NCI-H526 (cell line): ENCODE results near the gene CRP.
"Not testable (repeated sequence)": the region's sequence is repeated elsewhere in the genome, so short reads cannot be mapped to it uniquely, and the experiment has no call there.

ENCODE experiments used
- DNase-seq, 2 experiments: peaks; one replicate each; lab custom pipeline; 2025; lab: John Stamatoyannopoulos, UW

Gene CRP, protein sequence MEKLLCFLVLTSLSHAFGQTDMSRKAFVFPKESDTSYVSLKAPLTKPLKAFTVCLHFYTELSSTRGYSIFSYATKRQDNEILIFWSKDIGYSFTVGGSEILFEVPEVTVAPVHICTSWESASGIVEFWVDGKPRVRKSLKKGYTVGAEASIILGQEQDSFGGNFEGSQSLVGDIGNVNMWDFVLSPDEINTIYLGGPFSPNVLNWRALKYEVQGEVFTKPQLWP

DNA sequence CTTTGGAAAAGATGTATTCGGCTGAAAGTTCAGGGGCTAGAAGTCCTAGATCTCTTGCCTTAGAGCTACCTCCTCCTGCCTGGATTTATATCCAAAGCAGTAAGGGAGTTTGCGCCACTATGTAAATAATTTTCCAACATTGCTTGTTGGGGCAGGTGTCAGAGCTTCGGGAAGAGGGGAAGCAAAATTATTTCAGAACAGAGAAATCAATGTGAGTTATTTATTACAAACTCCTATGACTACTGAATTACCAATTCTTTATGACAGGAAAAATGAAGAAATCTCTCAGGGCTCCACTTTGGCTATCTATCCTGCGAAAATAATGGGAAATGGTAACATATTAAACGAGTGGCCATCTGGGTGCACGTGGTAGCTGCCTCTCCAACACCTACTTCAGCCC, at the start of gene CRP:
TSS of gene CRP (minus strand) at position 61 of the 400 bp plus-strand sequence. CDS start 104 bp downstream, outside the sequence.
- peak in 1 of 2 experiments; percentile 46 for DNase-seq

DNA sequence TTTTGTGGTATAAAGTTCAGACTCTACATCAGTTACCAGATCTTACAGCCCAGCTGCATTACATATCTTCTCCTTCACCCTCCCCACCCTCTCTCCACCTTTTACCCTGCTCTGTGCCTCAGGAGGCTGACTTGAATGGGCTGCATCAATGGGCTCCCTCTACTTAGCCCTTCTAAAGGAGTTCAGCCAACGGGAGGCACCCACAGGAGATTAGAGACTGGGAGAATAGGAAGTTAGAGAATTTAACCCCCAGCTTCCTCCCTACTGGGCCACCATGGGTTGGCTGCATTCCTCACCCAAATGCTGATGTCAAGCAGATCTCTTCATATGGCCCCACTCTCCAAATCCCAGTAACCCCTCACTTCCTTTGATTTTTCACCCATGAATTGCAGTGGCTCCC, 49.3 kb upstream of the CRP start:
- no peak for DNase-seq

DNA sequence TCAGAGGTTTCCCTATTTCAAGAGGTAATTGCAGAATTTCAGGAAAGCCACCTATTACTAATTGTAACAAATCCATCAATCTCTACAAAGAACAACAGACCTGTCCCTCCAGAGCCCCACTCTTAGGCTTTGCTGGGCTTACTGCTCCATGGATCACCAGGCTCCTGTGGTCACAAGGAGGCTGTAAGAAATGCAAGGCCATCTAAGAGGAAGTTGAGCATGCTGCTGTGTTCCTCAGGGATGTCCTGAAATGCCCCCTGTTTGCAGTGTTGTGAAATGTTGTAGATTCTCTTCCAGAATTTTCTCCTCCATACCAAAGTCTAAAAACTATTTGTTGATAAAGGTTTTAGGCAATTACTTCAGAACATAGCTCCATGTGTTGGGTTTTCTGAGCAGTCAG, 42.0 kb upstream of the CRP start:
- DNase-seq = no peak

- DNase-seq = no peak
These were observed 41.1 kb upstream of the CRP start for GRCh38 chr1:159755451-159756007.

- no peak for DNase-seq
These were observed 39.0 kb upstream of the CRP start for GRCh38 chr1:159753386-159753785.

- no peak for DNase-seq
These were observed 37.8 kb upstream of the CRP start for GRCh38 chr1:159752135-159752580.

DNA sequence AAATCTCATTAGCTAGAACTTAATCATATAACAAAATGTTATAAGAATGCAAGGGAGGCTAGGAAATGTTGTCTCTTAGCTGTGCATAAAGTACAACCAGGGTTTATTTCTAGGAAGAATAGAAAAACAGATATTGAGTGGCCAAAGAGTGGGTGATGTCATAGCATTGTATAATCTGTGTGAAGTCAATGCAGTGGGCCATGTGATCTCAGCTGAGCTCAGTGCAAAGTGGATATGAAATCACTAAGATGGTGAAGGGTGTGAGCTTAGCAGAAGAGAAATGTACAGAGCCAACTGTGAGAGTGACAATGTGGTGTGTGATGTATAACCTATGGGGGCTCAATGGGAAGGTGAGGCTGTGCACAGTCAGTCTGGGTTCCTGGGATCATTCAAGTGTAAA, 36.6 kb upstream of the CRP start:
- no peak for DNase-seq

DNA sequence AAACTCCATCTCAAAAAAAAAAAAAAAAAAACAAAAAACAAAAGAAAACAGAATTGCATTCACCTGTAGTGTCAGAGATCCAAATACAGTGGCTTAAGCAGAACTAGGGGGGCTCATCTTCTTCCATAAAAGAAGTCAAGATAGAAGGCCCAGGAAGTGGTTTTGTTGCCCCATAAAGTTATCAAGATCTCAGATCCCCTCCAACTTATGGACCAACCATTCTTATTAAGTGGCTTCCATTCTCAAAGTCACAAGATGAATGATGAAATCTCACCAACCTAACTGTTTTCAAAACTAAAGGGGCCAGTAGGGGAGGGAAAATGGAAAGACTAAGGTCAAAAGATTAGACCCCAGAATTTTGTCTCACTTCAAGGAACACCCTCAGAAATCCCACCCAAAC, 36.2 kb upstream of the CRP start:
- DNase-seq = no peak

- DNase-seq = no peak
These were observed 35.2 kb upstream of the CRP start for GRCh38 chr1:159749630-159750029.

DNA sequence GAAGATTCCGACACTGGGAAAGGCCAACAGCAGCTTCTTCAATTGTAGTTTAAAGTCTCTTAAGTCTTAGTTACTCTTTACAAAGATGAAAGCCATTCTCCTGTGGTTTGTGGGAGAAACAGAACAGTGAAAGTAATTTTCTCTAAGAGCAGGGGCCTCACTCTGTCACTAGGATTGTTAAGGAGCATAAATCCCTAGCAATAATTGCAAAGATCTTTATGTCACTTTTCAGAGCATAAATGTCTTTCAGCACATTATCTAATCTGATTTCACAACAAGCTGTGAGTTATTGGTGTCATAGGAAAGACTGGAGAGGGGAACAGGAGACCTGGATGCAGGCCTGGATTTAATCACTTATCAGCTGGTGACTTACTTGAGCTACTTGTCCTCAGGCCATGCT, 34.0 kb upstream of the CRP start:
- DNase-seq = no peak

- DNase-seq = no peak
These were observed 32.3 kb upstream of the CRP start for GRCh38 chr1:159746666-159747065.

DNA sequence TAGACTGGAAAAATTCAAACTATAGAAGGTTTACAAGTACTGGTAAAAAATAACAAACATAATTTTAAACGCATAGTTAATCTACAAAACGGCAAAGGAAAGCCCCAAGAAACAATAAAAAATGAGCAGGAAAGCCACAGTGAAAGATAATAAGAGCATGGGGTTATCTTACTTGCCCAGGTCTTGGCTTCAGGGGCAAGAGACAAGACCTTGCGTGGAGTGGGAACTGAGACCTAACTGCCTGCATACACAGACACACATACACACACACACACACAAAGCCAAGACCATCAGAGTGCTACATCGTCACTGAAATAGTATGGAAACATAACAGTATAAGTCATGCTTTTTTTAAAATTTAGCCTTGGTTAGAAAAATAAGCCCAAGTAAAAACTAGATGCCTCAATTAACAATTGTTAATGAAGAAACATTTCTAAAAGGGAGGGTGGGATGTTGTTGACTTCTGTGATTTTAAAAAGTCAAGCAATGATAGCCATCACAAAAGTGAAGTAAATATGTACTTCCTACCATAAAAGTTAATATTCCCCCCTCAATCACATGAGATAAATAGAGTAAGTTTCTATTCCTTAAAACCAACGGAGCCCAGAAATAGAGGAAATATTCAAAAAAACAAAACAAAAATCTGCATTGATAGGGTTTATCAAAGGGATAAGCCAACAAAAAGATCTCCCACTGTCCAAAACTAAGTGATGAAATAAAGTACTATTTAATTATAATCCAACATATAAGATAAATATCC, 29.4 kb upstream of the CRP start:
- no peak for DNase-seq

DNA sequence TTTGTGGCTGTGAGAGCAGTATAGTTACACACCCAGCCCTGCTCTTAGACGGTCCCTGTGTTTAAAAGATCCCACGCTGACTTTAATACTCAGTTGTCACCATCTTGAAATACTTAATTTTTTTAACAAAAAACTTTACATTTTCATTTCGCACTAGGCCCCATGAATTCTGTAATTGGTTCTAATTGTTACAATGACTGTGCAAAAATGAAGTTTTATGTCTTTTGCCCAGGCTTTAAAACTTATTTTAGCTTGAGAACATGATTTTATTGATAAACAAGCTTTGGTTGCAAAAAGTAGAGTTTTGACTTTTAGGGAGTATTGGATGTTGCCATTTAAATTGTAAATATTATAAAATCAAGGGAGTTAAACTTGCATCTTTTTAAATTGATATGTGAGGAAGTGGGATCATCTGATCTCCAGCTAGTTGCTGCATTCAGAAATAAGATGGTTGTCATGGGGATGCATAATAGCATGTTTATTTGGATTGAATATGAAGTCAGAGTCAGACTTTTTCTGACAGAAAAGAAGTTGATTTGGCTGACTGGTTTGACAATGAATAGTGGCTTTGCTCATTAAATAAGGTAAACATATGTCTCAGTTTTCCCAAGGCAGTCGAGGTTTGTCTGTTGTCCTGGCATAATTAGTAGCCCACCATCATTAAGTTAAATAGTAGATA, 23.0 kb upstream of the CRP start:
- no peak for DNase-seq

DNA sequence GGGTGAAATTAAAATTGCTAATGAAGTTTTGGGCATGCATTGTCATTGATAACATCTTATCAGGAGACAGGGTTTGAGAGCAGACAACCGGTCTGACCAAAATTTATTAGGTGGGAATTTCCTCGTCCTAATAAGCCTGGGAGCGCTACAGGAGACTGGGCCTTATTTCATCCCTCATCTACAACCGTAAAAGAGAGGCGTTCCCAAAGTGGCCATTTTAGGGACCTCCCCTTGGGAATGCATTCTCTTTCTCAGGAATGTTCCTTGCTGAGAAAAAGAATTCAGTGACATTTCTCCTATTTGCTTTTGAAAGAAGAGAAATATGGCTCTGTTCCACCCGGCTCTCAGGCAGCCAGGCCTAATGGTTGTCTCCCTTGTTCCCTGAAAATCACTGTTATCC, 8.8 kb upstream of the CRP start:
- not testable (repeated sequence) for DNase-seq

- no peak for DNase-seq
These were observed 5.6 kb upstream of the CRP start for GRCh38 chr1:159719990-159720389.

DNA sequence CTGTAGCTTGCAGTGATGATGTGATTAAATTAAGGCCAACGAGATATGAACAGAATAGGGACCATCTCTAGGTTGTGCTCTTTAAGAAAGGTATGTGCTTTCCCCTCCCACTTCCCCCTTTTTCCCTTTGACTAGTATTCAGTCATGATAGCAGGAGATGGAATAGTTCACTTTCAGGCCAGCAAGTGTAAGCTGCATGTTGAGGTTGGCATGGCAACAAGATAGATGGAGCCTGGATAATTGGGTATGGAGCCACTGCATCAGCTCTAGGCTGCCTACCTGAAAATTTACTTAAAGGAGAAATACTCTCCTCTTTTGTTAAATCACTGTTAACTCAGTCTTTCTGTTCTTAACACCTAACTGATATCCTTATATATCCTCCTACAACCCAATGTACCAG, 1.5 kb upstream of the CRP start:
- DNase-seq = no peak

GRCh38 chr1:159712080-159712479, 2.3 kb downstream of the CRP start:
- no peak for DNase-seq

- DNase-seq = no peak
These were observed 6.7 kb downstream of the CRP start for GRCh38 chr1:159707472-159708260.

- no peak for DNase-seq
These were observed 8.5 kb downstream of the CRP start for GRCh38 chr1:159705904-159706256.

GRCh38 chr1:159705251-159705903, 9.0 kb downstream of the CRP start:
- DNase-seq = no peak

DNA sequence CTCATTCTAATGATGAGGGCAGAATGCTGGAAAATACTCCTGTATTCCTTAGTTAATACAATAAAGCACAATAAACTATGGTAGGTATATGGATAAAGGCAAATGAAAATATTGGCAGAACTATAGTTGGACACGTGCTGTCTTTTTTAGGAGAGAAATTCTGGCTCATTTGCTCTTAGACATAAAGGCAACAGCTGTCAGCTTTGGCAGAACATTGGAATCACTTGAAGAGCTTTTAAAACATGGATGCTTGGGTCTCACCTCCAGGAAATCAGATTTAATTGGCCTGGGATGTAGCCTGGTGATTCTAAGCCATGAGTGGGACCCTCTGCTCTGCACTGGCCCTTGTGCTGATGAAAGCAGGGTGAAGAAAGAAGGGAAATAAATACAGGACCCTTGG, 9.9 kb downstream of the CRP start:
- no peak for DNase-seq

DNA sequence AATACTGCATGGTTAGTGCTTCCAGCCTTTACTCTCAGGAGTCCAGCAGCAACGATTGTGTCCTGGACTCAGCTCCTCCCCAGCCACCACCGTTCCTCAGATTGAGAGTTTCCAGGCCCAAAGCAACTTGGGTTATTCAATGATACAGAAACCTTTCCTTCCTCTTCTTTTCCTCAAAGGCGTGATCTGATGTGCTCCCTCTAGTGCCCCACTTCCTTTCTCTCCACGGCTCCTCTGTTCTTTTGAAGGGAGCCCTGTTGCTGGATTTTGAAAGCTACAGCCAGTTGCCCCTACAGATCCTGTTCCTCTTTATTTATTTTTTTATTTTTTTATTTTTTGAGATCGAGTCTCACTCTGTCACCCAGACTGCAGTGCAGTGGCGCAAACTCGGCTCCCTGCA, 14.1 kb downstream of the CRP start:
- DNase-seq = no peak
